NCI-H82 treated with DMSO at 0.1 percent for 48 hours (cell line): Measurements from ENCODE around the gene A2M.

ENCODE experiments used
- DNase-seq: peaks from one replicate; lab custom pipeline; 2025; ENCODE audit not compliant: unreplicated experiment; lab: John Stamatoyannopoulos, UW

The A2M gene

GRCh38 chr12:9099552-9100190 lies 16.0 kb downstream of the A2M start:
- no peak for DNase-seq

- DNase-seq: no peak
Measured at GRCh38 chr12:9098463-9099026, 17.2 kb downstream of the A2M start.

- no peak for DNase-seq
Measured at GRCh38 chr12:9098115-9098452, 17.6 kb downstream of the A2M start.

GRCh38 chr12:9096563-9097176 lies 19.0 kb downstream of the A2M start:
- DNase-seq: no peak

- peak; percentile 88 for DNase-seq
Measured at GRCh38 chr12:9095322-9095721, 20.4 kb downstream of the A2M start.

GRCh38 chr12:9094512-9095206 lies 21.1 kb downstream of the A2M start:
- DNase-seq: no peak

- no peak for DNase-seq
Measured at GRCh38 chr12:9091891-9092598, 23.7 kb downstream of the A2M start.

- DNase-seq: no peak
Measured at GRCh38 chr12:9090220-9090619, 25.5 kb downstream of the A2M start.

- DNase-seq: no peak
Measured at GRCh38 chr12:9087087-9087835, 28.5 kb downstream of the A2M start.

GRCh38 chr12:9086087-9086486 lies 29.6 kb downstream of the A2M start:
- DNase-seq: no peak

- DNase-seq: no peak
Measured at GRCh38 chr12:9084417-9084816, 31.3 kb downstream of the A2M start.

- DNase-seq: no peak
Measured at GRCh38 chr12:9083793-9084192, 31.9 kb downstream of the A2M start.

- DNase-seq: no peak
Measured at GRCh38 chr12:9081667-9082427, 33.9 kb downstream of the A2M start.

- no peak for DNase-seq
Measured at GRCh38 chr12:9079883-9080675, 35.6 kb downstream of the A2M start.

GRCh38 chr12:9079082-9079481 lies 36.6 kb downstream of the A2M start:
- DNase-seq: no peak

GRCh38 chr12:9077152-9078031 lies 38.3 kb downstream of the A2M start:
- no peak for DNase-seq

GRCh38 chr12:9076733-9077132 lies 39.0 kb downstream of the A2M start:
- no peak for DNase-seq

- no peak for DNase-seq
Measured at GRCh38 chr12:9075138-9075535, 40.6 kb downstream of the A2M start.
